Suppressor macrophage treated with lipopolysaccharide for 4 hours (primary cell): ENCODE measurements around the gene MSTO1.
"Not testable (repeated sequence)": the region's sequence is repeated elsewhere in the genome, so short reads cannot be mapped to it uniquely, and the experiment has no call there.

Experiments used
- DNase-seq: peaks from one replicate; pipeline ENCODE4 v3.0.0-alpha.2; 2020

The MSTO1 gene

DNA sequence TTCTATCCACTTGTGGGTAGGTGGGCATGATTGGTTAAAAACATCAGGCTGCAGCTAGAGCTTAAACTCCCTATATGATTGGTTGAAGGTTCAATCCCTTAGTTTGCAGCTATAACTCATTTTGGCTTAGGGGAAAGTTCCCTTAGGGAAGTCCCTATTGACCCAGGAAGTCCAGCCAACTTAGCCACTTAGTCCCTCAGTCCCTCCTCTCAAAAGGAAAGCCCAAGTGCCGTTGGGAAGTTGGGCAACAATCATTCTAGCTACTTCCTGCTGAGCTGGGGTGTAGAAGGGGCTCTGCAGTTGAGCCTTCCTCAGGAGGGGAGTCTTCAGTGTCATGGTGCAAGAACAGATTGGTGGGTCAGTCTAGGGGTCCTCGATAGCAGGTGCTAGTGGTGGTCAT, 12.2 kb downstream of the MSTO1 start:
- DNase-seq = peak; percentile 37

DNA sequence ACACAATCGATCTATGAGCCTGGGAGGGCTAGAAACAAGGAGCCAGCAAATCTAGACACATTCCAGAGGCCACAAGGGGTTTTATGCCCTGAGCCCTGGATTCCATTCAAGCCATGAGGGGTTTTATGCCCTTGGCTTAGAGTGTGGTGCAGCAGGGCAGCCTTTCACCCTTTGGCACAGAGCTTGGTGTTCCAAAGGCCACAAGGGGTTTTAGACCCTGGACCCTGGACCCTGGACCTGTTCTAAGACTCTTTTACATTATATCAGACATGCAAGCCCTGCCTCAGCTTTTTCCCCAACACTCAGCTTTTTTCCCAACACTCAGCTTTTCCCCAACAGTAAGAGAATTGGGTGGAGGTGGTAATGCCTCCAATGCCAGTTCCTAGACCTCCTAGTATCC, 13.3 kb downstream of the MSTO1 start:
- DNase-seq = no peak

DNA sequence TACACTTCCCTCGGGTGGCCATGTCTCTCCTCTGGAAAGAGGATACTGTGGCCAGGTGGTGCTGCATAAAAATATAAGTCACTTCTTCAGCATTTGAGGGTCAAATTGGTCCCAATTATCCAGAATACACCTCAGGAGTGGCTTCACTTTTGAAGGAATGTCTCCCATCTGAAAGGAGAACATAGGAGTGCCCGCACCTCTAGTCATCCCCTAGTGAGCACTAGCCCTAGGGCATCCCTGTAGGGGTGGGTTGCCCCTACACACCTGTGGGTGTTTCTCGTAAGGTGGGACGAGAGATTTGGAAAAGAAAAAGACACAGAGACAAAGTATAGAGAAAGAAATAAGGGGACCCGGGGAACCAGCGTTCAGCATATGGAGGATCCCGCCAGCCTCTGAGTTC, 16.4 kb downstream of the MSTO1 start:
- not testable (repeated sequence) for DNase-seq

DNA sequence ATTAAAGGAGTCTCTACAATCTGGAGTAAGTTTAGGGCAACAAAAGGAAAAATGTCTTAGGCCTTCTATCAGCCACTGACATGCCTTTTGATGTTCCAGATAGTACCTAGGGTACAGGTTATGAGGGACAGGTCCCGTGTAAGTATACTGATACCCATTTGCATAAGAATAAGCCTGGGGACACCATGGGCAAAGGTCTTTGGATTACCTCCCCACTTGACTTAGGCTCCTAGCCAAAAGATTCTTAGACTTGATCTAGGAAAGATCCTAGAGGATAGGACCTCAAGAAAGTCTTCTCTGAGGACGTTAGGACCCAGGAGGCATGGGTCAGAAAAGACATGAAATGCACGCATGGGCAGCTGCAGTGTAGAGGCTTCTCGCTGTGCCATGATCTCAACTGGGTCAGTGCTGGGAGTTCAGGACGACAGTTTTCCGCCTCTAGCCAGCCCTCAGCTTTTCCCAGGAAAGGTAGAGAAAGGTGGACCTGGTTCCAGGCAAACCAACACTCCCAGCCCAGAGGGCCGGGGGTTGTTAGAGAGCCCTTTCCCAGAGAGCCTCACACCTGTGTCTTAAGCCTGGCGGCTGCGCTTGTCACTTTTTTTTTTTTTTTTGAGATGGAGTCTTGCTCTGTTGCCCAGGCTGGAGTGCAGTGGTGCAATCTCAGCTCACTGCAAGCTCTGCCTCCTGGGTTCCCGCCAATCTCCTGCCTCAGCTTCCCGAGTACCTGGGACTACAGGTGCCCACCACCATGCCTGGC, 26.6 kb downstream of the MSTO1 start:
- DNase-seq = no peak

DNA sequence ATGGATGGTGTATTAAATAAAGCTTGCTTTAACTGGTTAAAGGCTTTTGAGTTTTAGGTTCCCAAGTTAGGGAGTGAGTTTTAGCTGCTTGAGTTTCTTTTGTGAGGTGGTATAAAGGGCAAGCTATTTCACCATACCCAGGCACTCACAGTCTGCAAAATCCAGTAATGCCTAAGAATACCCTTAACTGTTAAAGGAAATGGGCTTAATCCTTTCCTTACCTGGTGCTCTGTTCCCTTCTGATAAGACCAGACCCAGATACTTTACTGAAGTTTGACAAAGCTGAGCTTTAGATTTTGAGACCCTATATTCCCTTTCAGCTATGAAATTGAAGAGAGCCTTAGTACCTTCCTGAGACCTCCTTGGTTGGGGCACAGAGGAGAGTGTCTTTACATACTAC, 30.3 kb downstream of the MSTO1 start:
- DNase-seq = no peak

DNA sequence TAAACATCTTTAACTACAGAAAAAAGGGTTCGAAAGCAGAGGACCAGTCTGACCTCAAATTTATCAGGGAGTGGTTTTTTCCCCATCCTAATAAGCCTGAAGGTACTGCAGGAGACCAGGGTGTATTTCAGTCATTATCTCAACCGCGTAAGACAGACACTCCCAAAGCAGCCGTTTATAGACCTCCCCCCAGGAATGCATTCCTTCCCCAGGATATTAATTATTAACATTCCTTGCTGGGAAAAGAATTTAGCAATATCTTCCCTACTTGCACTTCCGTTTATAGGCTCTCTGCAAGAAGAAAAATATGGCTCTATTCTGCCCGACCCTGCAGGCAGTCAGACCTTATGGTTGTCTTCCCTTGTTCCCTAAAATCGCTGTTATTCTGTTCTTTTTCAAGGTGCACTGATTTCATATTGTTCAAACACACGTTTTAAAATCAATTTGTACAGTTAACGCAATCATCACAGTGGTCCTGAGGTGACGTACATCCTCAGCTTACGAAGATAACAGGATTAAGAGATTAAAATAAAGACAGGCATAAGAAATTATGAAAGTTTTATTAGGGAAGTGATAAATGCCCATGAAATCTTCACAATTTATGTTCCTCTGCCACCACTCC, 32.7 kb downstream of the MSTO1 start:
- DNase-seq = not testable (repeated sequence)

DNA sequence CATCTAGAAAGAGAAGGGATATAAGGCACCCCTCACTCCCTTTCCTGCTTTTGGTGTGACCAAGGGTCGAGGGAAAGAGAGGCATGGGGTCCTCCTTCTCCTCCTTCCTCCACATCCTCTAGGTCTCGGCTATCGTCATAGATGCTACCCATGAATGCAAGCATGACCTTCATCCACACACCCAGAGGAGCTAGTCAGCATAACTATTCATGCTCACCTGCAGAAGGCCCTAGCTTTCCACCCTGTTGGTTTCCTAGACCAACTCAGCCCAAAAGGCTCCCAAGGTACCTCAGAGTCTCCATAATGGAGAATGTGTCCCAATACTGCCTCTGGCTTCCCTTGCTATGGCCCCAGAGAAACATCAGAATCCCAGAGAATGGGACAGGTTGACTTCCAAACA, 33.2 kb downstream of the MSTO1 start:
- DNase-seq = no peak

DNA sequence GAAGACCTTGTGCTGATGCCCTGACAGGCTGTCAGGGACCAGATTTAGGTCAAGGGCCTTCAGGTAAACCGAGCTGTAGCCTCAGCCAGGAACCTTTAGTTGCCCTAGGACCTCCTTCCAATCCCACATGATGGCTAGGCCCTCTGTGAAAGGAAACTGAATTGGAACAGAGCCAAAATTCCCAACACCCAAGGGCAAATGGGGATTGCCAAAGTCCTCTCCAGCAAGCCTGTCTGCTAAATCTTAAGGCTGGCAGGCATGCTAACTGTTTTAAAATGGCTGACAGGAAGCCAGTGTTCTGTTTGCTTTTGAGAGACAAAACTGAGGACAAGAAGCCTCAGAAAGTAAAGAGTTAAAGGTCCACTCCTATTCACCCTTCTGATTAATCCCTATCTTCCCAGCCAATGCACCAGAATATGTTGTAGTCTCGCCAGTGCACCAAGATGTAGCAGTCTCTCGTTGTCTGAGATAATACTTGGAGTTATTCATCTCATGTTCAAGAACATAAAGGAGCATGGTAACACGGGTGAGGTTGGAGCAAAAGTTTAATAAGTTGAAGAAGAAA, 35.1 kb downstream of the MSTO1 start:
- no peak for DNase-seq

DNA sequence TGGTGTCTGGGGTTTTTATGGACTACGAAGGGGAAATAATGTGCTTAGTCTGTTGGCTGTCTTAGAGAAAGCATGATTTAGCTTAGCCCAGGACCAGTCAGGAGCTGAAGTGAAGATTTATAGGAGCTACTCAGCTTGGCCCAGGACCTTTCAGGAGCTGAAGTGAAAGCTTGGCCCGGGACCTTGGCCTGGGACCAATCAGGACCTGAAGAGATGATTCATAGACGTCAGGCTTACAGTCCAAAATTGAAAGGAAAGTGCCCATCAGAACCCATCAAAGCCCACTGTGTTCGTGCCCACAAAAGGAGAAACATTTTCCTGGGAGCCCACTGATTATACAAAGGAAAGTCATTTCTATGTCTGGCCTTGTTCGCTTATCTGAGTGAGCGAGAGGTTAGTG, 35.6 kb downstream of the MSTO1 start:
- peak; percentile 37 for DNase-seq

DNA sequence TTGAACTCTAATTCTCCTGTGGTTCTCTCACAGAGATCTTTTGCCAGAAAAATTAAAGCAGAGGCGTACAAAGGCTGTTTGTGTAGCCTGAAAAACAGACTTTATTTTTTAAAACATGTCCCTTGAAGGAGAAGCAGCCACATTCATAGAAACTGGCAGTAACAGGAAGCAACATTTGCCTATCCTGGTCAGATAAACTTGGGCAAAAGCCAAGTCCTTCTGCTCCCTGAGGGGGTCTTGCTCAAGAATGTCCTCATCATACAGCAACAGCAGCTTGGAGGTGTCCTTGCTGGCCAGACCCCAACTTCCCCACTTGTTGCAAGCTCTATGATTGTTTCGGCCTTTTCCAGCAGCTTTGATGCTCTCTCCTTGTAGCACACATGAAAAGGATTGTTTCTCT, 36.3 kb downstream of the MSTO1 start:
- DNase-seq = peak; percentile 64

DNA sequence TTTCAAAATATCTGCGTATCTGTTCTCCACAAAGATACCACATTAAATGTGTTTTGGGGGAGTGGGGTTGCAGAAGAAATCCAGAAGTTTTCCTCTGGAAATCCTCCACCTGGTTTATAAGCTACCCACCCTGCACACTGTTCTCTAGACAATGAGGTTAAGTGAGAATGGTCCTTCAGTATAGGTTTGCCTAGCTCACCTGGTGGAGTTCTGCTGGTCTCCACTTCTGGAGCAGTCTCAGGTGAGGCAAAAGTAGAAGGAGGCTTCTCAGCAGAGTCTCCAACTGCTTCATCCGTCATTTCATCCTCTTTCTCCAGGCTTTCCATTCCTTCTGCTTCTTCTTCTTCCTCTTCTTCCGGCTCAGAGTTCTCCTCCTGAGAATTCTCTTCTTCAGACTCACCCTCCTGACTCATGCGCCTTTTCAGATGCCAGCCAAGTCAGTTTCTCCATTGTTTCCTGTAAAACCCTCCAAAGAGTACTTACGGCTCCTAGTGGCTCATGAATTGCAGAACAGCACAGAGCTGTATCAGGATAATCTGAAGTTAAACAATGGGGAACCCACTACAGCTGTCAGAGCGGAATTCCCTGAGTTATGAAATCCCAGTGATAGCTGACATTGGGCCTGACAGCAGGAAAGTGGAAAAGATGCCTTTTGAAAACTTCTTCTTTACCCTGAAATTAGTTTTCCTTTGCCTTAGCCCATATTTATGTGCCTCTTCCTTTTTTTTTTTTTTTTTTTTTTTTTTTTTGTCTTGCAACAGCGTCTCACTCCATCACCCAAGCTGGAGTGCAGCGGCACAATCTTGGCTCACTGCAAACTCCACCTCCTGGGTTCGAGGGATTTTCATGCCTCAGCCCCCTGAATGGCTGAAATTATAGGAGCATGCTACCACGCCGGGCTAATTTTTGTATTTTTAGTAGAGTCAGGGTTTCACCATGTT, 38.5 kb downstream of the MSTO1 start:
- peak; percentile 97 for DNase-seq

DNA sequence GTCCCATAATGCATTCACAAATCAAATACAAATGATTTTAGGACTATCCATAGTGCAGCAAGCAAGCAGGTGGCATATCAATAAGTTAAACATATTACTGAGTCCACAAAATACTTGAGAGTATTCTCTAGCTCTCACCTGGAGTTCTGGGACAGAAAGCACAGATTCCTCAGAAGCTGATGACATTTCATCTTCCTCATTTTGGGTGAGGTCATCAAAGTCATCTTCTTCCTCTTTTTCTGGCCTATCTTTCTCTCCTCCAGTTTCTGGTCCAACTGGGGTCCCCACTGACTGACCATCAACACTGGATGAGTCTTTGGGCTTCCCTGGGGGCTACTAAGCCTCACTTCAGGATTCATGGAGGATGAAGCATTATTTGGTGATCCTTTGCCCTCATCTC, 39.7 kb downstream of the MSTO1 start:
- DNase-seq = peak; percentile 74

DNA sequence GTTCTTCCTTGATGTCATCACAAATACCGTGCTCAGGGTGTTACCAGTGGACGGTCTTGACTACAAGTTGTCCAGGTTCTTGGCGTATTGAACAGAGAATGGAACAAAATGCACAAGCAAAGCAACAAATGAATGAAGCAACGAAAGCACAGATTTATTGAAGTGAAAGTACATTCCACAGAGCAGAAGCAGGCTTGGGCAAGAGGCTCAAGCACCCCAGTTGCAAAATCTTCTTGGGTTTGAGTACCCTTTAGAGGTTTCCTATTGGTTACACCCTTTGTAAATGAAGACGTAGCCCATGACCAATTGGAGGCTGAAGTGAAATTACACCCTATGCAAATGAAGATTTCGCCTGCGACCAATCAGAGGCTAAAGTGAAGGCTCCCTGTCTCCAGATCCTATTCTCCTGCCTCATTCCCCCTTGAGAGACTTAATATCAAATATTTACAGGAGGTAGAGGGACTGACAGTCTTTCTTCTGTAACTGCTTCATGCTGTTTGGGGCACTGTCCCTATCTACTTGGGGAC, 40.3 kb downstream of the MSTO1 start:
- peak; percentile 55 for DNase-seq

DNA sequence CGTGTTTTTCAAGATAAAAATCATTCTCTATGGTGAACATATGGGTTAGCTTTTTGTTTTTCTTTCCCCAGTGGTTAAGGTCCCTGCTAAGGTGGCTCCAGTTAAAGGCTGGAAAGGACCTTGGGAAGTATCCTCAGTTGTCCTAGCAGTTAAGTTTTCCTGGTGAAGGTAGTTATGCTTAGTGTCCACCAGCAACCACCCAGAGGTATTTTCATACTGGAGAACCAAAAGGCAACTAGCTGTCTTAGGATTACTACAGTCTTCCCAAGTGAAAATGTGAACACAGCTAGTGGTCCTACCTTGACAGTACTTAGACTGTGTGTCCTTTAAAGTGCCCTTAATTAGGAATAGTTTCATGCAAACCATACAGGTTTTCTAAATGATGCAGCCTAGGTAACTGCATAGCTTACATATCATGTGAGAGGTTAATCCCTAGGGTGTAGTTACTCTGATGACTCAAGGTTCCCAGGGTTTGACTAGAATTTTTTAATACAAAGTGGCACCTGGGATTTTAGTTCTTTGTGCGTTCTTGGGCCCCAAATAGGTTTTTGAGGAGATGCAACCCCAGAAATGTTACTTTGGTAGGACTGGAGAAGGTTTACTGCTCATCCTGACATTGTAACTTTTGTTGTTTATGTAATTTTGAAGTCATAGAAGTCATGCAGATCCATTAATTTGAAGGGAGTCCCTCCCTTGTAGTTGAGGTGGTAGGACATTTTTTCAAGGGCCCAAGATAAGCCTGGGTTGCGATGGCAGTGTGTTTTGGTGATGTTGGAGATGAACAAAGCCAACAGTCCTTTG, 42.0 kb downstream of the MSTO1 start:
- DNase-seq = no peak

DNA sequence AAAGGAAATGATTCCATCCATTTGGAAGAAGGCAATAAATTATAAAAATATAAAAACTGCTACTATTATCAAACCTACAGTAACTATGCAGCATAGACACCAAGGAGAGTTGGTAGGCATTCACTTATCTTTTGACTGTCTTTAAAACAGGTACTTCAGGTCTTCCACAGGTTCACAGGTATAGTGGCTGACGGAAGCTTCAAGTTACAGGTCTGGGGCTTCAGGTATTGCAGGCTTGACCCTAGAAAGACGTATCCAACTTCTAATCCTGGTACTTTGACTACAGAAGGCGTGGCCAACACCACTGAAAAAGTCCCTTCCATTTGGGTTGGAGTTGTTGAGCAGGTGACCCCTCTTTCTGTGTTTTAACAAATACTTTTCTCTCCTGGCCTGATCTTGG, 42.9 kb downstream of the MSTO1 start:
- no peak for DNase-seq

DNA sequence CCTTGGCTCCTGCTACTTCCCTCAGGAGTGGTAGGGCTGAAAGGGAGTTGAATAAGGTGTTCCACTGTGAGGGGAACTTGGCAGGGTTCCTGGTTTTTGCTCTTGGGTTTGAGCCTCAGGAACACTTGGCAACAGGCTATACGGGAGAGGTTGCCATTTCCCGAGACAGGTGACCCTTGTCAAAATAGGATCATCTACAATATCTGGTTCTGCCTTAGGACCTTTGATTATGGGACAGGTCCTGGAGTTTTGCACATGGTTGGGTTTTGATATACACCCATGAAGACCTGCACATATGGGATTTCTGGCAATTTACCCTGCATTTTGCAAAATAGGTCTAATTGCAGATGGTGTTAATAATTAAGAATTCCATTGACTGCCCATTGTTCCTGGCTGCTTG, 47.4 kb downstream of the MSTO1 start:
- DNase-seq = no peak

DNA sequence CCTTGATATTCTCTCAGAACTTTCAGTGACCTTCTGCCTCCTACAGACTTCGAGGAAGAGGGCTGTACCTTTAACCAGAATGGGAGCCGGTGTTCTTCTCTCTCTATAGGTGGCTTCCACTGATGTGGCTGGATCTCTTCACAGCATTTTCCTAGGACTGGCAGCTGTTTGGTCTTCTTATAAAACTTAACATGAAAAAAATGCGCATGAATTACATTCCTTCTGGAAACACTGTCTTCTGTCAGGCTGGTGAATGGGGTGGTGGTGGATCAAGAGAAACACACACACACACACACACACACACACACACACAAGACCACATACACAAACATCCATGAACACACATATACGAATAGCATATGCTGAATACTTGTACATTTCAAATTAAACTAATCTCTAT, 51.2 kb downstream of the MSTO1 start:
- not testable (repeated sequence) for DNase-seq
